HG03064 (cell line): ENCODE measurements around the gene DIS3L2.
"Not testable (repeated sequence)": the region's sequence is repeated elsewhere in the genome, so short reads cannot be mapped to it uniquely, and the experiment has no call there.

Source experiments
- ATAC-seq: cut with Tn5 transposase; IDR thresholded peaks from one replicate; pipeline ENCODE4 v1.9.1; 2021; ENCODE audit warnings: low read depth; ENCODE audit not compliant: unreplicated experiment

DIS3L2 gene

GRCh38 chr2:232147440-232148077, 186.0 kb downstream of the DIS3L2 start:
- no peak for ATAC-seq

GRCh38 chr2:232162187-232162586, 200.7 kb downstream of the DIS3L2 start:
- ATAC-seq, result no peak

DNA sequence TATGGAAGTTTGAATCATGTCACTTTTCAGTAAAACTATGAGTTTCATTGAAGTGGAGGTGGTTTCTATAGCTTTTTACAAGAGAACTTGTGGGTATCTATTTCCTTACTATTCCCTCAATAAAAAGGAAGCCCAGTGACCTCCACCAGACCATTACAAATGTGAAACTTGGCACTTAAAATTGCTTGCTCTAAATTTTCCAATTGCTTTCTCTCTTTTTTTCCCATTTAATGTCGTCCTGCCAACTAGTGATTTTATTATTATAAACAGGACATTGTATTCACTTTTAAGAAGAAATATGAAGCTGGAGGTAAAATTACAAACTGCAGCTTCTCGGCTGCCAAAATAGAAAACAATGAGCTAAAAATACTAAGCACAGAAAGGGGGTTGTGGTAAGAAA, 208.9 kb downstream of the DIS3L2 start:
- no peak for ATAC-seq

DNA sequence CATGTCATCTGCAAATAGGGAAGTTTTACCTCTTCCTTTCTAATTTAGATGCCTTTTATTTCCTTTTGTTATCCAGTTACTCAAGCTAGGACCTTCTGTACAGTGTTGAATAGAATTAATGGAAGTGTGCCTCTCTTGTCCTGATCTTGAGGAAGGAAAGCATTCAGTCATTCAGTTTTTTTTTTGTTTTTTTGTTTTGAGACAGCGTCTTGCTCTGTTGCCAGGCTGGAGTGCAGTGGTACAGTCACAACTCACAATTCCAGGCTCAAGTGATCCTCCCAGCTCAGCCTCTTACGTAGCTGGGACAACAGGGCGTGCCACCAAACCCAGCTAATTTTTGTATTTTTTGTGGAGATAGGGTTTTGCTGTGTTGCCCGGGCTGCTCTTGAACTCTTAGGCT, 213.1 kb downstream of the DIS3L2 start:
- ATAC-seq, result no peak

DNA sequence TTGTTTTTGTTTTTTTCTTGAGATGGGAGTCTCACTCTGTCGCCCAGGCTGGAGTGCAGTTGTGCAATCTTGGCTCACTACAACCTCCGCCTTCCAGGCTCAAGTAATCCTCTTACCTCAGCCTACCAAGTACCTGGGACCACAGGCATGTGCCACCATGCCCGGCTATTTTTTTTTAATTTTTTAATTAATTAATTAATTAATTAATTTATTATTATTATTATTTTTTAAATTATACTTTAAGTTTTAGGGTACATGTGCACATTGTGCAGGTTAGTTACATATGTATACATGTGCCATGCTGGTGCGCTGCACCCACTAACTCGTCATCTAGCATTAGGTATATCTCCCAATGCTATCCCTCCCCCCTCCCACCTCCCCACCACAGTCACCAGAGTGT, 215.1 kb downstream of the DIS3L2 start:
- ATAC-seq, result not testable (repeated sequence)

DNA sequence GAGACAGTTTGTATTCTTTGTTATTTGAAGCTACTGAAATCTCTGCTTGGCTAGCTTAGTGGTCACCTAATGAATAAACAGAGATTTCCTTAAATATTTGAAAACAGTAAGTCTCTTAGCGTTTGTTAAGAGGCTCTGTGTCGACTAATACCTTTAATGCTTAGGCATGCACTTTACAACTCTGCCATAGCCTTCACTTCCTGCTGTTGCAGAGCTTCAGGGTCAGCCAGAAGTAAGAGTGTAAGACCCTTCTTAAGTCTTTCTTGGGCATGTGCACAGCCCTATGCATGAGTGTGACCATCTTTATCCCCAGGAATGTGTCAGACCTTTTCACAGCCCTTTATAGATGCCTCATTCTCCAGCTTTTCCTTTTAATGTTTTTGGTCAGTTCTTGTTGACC, 221.8 kb downstream of the DIS3L2 start:
- ATAC-seq, result no peak

DNA sequence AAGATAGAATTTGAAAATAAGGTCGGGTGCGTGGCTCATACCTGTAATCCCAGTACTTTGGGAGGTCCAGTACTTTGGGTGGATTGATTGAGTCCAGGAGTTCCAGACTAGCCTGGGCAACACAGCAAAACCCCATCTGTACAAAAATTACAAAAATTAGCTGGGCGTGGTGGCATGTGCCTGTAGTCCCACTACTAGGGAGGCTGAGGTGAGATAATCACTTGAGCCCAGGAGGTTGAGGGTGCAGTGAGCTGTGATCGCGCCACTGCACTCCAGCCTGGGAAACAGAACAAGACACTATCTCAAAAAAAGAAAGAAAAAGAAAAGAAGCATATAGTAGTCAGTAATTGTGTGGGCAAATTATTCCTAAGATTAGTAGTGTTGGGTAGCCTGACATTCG, 222.8 kb downstream of the DIS3L2 start:
- ATAC-seq, result no peak

DNA sequence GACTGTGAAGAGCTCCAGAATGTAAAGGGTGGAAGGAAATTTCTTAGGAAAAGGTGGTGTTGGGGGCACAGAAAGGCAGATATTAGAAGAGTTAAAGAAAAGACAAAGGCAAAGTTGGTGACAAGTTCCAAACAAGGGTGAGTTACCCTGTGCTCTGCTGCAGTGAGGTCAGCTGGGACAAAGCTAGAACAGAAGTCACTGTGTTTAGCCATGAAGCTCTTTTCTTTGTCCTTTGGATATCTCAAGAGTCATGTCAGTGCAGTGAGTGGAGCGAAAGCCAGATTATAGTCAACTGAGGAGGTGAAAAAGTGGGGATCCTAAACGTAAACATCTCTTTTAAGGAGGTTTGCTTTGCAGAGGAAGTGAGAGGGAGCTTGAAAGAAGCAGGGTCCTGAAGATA, 229.3 kb downstream of the DIS3L2 start:
- no peak for ATAC-seq

GRCh38 chr2:232195487-232195886, 234.0 kb downstream of the DIS3L2 start:
- no peak for ATAC-seq

- no peak for ATAC-seq
Observed at GRCh38 chr2:232196802-232197201, 235.3 kb downstream of the DIS3L2 start.

- no peak for ATAC-seq
Observed at GRCh38 chr2:232200195-232200594, 238.7 kb downstream of the DIS3L2 start.

DNA sequence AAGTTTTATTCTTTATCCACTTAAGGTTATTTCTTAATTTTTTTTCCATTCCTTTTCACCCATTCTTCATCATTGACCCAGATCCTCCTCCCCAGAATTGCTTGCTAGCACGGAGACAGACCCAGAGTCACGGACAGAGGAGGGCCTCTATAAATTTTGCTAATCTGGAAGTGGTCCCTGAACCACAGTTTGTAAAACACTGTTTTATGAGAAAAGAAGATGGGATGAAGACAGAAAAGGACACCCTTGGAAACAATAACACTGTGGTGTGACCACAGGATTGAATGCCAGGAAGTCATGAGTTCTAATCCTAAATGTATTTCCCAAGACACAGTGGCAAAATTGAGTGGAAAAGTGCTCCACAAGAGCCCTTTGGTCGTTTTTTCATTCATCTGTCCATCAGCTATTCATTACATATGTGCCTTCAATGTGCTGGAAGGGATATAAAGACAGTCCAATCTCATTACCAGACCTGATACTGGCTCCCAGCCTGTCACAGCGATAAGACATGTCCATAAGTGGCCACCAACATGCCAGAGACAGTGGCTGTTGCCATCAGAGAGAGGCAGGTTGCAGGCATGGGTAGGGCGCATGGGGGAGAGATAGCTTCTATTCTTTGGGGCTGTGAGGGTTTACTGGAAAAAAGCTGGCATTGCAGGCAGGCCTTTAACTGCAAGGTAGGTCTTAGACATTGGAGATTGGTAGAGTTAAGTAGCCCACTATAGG, 241.8 kb downstream of the DIS3L2 start:
- no peak for ATAC-seq

GRCh38 chr2:232203936-232204335, 242.4 kb downstream of the DIS3L2 start:
- no peak for ATAC-seq

GRCh38 chr2:232204457-232204931, 243.0 kb downstream of the DIS3L2 start:
- ATAC-seq, result no peak

GRCh38 chr2:232207174-232207573, 245.7 kb downstream of the DIS3L2 start:
- no peak for ATAC-seq

DNA sequence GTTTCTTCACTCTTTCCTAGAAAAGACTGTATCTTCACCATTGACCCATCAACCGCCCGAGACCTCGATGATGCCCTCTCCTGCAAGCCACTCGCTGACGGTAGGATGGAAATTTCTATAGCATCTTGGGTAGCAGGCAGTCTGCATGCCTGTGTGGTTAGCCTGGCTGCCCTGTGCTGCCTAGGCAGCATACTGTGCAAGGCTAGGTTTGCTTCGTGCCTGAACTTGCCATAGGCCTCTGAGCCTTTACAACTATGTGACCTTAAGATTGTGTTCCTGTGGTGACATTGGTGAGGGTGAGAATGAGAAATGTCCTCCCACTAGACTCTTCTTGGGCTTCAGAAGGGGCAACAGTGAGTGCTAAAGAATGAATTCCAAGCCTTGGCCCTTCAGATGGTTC, 248.8 kb downstream of the DIS3L2 start:
- ATAC-seq, result no peak

DNA sequence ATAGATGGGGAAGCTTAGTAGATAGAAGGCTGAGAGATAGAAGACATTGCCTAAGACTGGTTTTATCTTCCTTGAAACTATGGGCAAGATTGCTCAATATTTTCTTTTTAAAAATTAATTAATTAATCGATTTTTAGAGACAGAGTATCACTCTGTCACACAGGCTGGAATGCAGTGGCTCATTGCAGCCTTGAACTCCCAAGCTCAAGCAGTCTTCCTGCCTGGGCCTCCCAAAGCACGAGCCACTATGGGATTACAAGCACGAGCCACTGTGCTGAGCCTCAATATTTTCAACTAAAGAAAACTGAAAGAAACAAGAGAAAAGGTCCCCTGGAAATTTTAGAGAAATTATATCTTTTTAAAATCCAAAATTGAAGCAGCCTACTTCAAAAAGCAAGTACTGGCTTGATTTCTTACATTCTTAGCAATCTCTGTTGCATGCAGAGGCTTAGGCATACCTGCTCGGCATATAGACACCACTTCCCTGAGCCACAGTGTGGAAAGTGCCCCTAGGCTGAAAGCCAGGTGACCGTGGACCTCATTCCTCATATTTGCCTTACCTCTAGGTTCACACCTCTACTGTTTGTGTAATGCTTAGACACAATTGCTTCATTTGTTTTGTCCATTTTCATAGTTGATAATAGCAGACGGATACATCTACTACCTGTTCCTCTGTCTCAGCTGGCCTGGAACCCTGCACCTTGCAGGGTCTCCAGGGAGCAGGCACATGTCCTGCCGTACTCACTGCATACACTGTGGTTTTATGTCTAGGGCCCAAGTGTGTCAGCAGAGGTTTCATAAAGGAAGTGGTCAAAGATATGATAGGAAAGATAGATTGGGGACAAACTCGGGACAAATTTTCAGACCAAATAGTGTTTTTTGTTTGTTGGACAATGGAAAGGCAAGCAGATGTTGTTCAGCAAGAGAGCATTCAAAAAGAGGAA, 250.5 kb downstream of the DIS3L2 start:
- no peak for ATAC-seq

GRCh38 chr2:232213176-232213575, 251.7 kb downstream of the DIS3L2 start:
- ATAC-seq, result no peak

DNA sequence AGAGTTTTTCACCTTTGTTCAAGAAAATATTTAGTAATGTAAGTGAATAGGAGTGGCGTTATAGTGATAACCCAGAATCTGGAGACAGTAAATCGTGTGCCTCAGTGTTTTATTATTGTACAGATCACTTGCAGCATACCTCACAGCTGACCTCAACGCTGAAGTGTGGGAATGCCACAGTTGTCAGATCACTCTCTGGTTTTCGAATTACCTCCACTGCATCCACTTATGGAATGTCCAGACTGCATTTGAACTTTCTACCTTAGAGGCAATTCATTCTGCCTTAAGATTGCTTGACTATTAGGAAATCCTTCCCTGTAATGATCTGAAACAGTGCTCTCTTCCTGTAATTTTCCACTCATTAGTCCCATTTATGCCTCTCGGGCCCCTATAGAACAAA, 252.5 kb downstream of the DIS3L2 start:
- ATAC-seq, result no peak

DNA sequence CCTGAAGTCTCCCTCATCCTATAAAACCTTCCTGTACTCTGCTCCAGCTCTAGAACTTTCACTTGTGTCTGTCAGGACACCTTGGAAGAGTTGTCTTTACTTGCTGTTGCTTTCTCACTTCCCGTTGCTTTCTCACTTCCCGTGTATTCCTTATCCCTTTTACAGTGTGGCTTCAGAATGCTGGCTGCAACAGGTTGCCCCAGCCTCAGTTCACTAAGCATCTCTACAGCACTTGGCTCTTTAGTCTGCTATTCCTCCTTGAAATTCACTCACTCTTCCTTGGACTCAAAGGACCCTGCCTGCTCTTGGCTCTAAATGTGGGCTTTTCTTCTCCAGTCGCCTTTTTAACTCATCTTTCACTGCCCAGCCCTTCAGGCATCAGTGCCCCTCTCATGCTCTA, 254.5 kb downstream of the DIS3L2 start:
- no peak for ATAC-seq
